ENCODE results near the gene AKAP10. TPM values are rescaled to one million over a fixed set of nuclear protein-coding genes. Genes with fewer than 3 reads are reported as not detected.

Gene AKAP10
- total RNA-seq, 2 experiments from 2014 or later = 29.2 to 36.0 TPM

- H3K27me3 Mint-ChIP-seq = no peaks in the 10 kb centered on the region
- Histone ChIP-seq H3K4me1 (ENCODE audit: insufficient read depth, low read length) (peaks cover 6% of the 10 kb centered on the region), H3K4me3 (ENCODE audit: low read length) (no peak overlapping the region), H3K36me3 (ENCODE audit: insufficient read depth, low read length) (peaks cover 75% of the 10 kb centered on the region), H3K27me3 (ENCODE audit: control insufficient read depth in 1 of 2, insufficient read depth in 2 of 2, low read length in 2 of 2) (no peaks in the 10 kb centered on the region), H3K9me3 (ENCODE audit: control insufficient read depth in 1 of 2, insufficient read depth in 1 of 2, low read length in 2 of 2) (no peaks in the 10 kb centered on the region), H3K27ac (ENCODE audit: low read depth in 1 of 2, low read length in 2 of 2) (no peak overlapping the region)
- ChIA-PET CTCF (interaction anchor here (1.2 kb wide), 1 partner anchor 69 kb away, joined by 5 read pairs; the partner anchor contains the start of gene SPECC1), POLR2A (no interaction called here)
- H3K36me3 Mint-ChIP-seq (ENCODE audit: low read depth) = peaks cover 89% of the 10 kb centered on the region
- no peak for ATAC-seq (ENCODE audit: poor library complexity)
- peak overlapping the region; percentile 48 for H3K27ac Mint-ChIP-seq
- no peak for DNase-seq
- TF ChIP-seq CTCF (IDR thresholded peaks at IDR 0.05) = no peak
- no peaks in the 10 kb centered on the region for H3K9me3 Mint-ChIP-seq
- no peak overlapping the region for H3K4me3 Mint-ChIP-seq
- H3K4me1 Mint-ChIP-seq (ENCODE audit: low read depth) = peaks cover 41% of the 10 kb centered on the region
- intact Hi-C loops (cut with DNase I, micrococcal nuclease) = loop anchor here in 1 of 2 experiments (10.0 kb wide), 1 partner anchor 75 kb away; the partner anchor contains the start of gene ULK2
Observed at GRCh38 chr17:19939993-19940721, 37.5 kb downstream of the AKAP10 start.

GRCh38 chr17:19938736-19939135 is 38.9 kb downstream of the AKAP10 start:
- ChIA-PET POLR2A (interaction anchor here (1.1 kb wide), 2 partner anchors 39 to 73 kb away, joined by 3 read pairs; partner anchors contain the start of gene AKAP10), CTCF (interaction anchor here (0.7 to 1.2 kb wide), 2 partner anchors 70 to 371 kb away, joined by 3 to 5 read pairs; partner anchors contain the start of gene SPECC1)
- no peak overlapping the region for H3K4me3 ChIP-seq (ENCODE audit: low read length)
- ATAC-seq (ENCODE audit: poor library complexity) = no peak
- H3K27ac Mint-ChIP-seq = peak overlapping the region; percentile 48
- H3K36me3 Mint-ChIP-seq (ENCODE audit: low read depth) = peaks cover 86% of the 10 kb centered on the region
- TF ChIP-seq CTCF (IDR thresholded peaks at IDR 0.05) = no peak
- no peaks in the 10 kb centered on the region for H3K9me3 ChIP-seq (ENCODE audit: control insufficient read depth in 1 of 2, insufficient read depth in 1 of 2, low read length in 2 of 2)
- peaks cover 6% of the 10 kb centered on the region for H3K4me1 ChIP-seq (ENCODE audit: insufficient read depth, low read length)
- no peaks in the 10 kb centered on the region for H3K27me3 ChIP-seq (ENCODE audit: control insufficient read depth in 1 of 2, insufficient read depth in 2 of 2, low read length in 2 of 2)
- H3K9me3 Mint-ChIP-seq = no peaks in the 10 kb centered on the region
- peaks cover 28% of the 10 kb centered on the region for H3K4me1 Mint-ChIP-seq (ENCODE audit: low read depth)
- H3K36me3 ChIP-seq (ENCODE audit: insufficient read depth, low read length) = peaks cover 81% of the 10 kb centered on the region
- H3K4me3 Mint-ChIP-seq = no peak overlapping the region
- no peaks in the 10 kb centered on the region for H3K27me3 Mint-ChIP-seq
- no peak for DNase-seq
- intact Hi-C loops (cut with DNase I, micrococcal nuclease) = no loop called here
- no peak overlapping the region for H3K27ac ChIP-seq (ENCODE audit: low read depth in 1 of 2, low read length in 2 of 2)

GRCh38 chr17:19937522-19937921 is 40.1 kb downstream of the AKAP10 start:
- Histone ChIP-seq H3K36me3 (ENCODE audit: insufficient read depth, low read length) (peaks cover 71% of the 10 kb centered on the region), H3K9me3 (ENCODE audit: control insufficient read depth in 1 of 2, insufficient read depth in 1 of 2, low read length in 2 of 2) (no peaks in the 10 kb centered on the region), H3K4me1 (ENCODE audit: insufficient read depth, low read length) (no peaks in the 10 kb centered on the region), H3K4me3 (ENCODE audit: low read length) (no peak overlapping the region), H3K27ac (ENCODE audit: low read depth in 1 of 2, low read length in 2 of 2) (no peak overlapping the region), H3K27me3 (ENCODE audit: control insufficient read depth in 1 of 2, insufficient read depth in 2 of 2, low read length in 2 of 2) (no peaks in the 10 kb centered on the region)
- ChIA-PET CTCF (no interaction called here), POLR2A (no interaction called here)
- H3K36me3 Mint-ChIP-seq (ENCODE audit: low read depth) = peaks cover 85% of the 10 kb centered on the region
- H3K27me3 Mint-ChIP-seq = no peaks in the 10 kb centered on the region
- TF ChIP-seq CTCF (IDR thresholded peaks at IDR 0.05) = no peak
- DNase-seq = no peak
- intact Hi-C loops (cut with DNase I, micrococcal nuclease) = no loop called here
- H3K27ac Mint-ChIP-seq = no peak overlapping the region
- H3K4me3 Mint-ChIP-seq = no peak overlapping the region
- no peaks in the 10 kb centered on the region for H3K9me3 Mint-ChIP-seq
- peaks cover 16% of the 10 kb centered on the region for H3K4me1 Mint-ChIP-seq (ENCODE audit: low read depth)
- ATAC-seq (ENCODE audit: poor library complexity) = no peak

All from CD4-positive, alpha-beta T cell (primary cell).